ENCODE data around the gene TMEM250.
"Not testable (repeated sequence)": the region's sequence is repeated elsewhere in the genome, so short reads cannot be mapped to it uniquely, and the experiment has no call there.

The TMEM250 gene

GRCh38 chr9:136118320-136119060, at the start of gene TMEM250:
TSS of gene TMEM250 (minus strand) at chr9:136118875. CDS start at chr9:136116900, 1,975 bp downstream.
- DNase-seq (ENCODE audit: low read depth in 1 of 2, low spot score in 1 of 2) = peak; percentile 90 to 96

GRCh38 chr9:136163248-136163850, 44.7 kb upstream of the TMEM250 start:
- DNase-seq (ENCODE audit: low read depth in 1 of 2, low spot score in 1 of 2) = no peak

- DNase-seq (ENCODE audit: low read depth in 1 of 2, low spot score in 1 of 2) = no peak
These were observed 42.4 kb upstream of the TMEM250 start for GRCh38 chr9:136160995-136161610.

GRCh38 chr9:136160381-136160841, 41.7 kb upstream of the TMEM250 start:
- no peak for DNase-seq (ENCODE audit: low read depth in 1 of 2, low spot score in 1 of 2)

- DNase-seq (ENCODE audit: low read depth in 1 of 2, low spot score in 1 of 2) = no peak
These were observed 41.2 kb upstream of the TMEM250 start for GRCh38 chr9:136159851-136160250.

GRCh38 chr9:136157477-136158265, 39.0 kb upstream of the TMEM250 start:
- no peak for DNase-seq (ENCODE audit: low read depth in 1 of 2, low spot score in 1 of 2)

GRCh38 chr9:136156209-136157120, 37.8 kb upstream of the TMEM250 start:
- DNase-seq (ENCODE audit: low read depth in 1 of 2, low spot score in 1 of 2) = no peak

- DNase-seq (ENCODE audit: low read depth in 1 of 2, low spot score in 1 of 2) = no peak
These were observed 36.9 kb upstream of the TMEM250 start for GRCh38 chr9:136155576-136155975.

GRCh38 chr9:136154943-136155342, 36.3 kb upstream of the TMEM250 start:
- no peak for DNase-seq (ENCODE audit: low read depth in 1 of 2, low spot score in 1 of 2)

- DNase-seq (ENCODE audit: low read depth in 1 of 2, low spot score in 1 of 2) = no peak
These were observed 34.8 kb upstream of the TMEM250 start for GRCh38 chr9:136153381-136154065.

- no peak for DNase-seq (ENCODE audit: low read depth in 1 of 2, low spot score in 1 of 2)
These were observed 34.3 kb upstream of the TMEM250 start for GRCh38 chr9:136152931-136153330.

- DNase-seq (ENCODE audit: low read depth in 1 of 2, low spot score in 1 of 2) = no peak
These were observed 33.8 kb upstream of the TMEM250 start for GRCh38 chr9:136152543-136152866.

GRCh38 chr9:136151848-136152542, 33.3 kb upstream of the TMEM250 start:
- DNase-seq (ENCODE audit: low read depth in 1 of 2, low spot score in 1 of 2) = no peak

- no peak for DNase-seq (ENCODE audit: low read depth in 1 of 2, low spot score in 1 of 2)
These were observed 32.6 kb upstream of the TMEM250 start for GRCh38 chr9:136151214-136151804.

GRCh38 chr9:136150664-136151213, 32.1 kb upstream of the TMEM250 start:
- not testable (repeated sequence) for DNase-seq (ENCODE audit: low read depth in 1 of 2, low spot score in 1 of 2)

- DNase-seq (ENCODE audit: low read depth in 1 of 2, low spot score in 1 of 2) = no peak
These were observed 31.2 kb upstream of the TMEM250 start for GRCh38 chr9:136149853-136150252.

GRCh38 chr9:136149337-136149736, 30.7 kb upstream of the TMEM250 start:
- DNase-seq (ENCODE audit: low read depth in 1 of 2, low spot score in 1 of 2) = no peak

GRCh38 chr9:136148766-136149165, 30.1 kb upstream of the TMEM250 start:
- DNase-seq (ENCODE audit: low read depth in 1 of 2, low spot score in 1 of 2) = no peak
